Measurements from ENCODE around the gene HOXA9.

DNA sequence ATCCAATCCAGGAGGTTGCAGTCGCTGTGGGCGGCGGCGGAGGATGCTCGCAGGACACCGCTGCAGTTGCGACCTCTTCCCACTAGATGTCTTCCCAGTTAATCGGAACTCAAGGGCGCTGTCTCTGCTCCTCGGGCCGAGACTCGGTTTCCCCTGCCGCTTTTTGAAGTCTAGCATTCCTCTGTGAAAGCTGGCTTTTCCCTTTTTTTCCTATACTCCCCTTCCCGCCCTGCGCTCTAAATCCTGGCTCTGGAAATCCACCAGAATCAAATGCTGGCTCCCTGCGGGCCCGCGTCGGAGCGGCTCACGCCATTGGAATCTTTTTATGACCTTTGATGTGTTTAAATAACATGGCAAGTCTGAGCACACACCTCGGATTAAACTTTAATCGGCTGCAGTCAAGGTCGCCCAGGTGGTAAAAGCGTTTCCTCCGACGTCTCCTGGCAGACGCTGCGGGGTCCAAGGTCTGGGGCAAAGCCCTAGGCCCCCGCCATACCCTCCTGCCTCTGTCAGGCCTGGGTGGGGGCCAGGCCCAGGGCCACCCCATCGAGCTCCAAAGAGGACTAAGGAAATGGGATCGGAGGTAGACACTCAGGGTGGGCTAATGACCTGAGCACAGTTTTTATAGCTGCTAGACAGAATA, 45.2 kb upstream of the HOXA9 start:
- TF ChIP-seq ZFP30 (CRISPR knock-in tag; IDR thresholded peaks at IDR 0.05), result no peak
- TF ChIP-seq PATZ1 (CRISPR knock-in tag; IDR thresholded peaks at IDR 0.05; ENCODE audit: borderline replicate concordance), result no peak
- no peak for TF ChIP-seq ESRRG (CRISPR knock-in tag; IDR thresholded peaks at IDR 0.05)
- TF ChIP-seq ZNF8 (CRISPR knock-in tag; IDR thresholded peaks at IDR 0.05), result no peak
- TF ChIP-seq ZFP3 (CRISPR knock-in tag; IDR thresholded peaks at IDR 0.05), result no peak
- TF ChIP-seq POU6F1 (CRISPR knock-in tag; IDR thresholded peaks at IDR 0.05; ENCODE audit: borderline replicate concordance, low read depth), result no peak
- TF ChIP-seq ISL1 (CRISPR knock-in tag; IDR thresholded peaks at IDR 0.05), result no peak
- TF ChIP-seq CSDC2 (CRISPR knock-in tag; IDR thresholded peaks at IDR 0.05), result no peak
- no peak for TF ChIP-seq ZNF565 (CRISPR knock-in tag; conservative IDR thresholded peaks at IDR 0.05; ENCODE audit: low read depth)
